ENCODE results near the gene SOX12.
A peak's percentile ranks its signal among the peaks of the same experiment; 100 is the strongest.

The SOX12 gene

DNA sequence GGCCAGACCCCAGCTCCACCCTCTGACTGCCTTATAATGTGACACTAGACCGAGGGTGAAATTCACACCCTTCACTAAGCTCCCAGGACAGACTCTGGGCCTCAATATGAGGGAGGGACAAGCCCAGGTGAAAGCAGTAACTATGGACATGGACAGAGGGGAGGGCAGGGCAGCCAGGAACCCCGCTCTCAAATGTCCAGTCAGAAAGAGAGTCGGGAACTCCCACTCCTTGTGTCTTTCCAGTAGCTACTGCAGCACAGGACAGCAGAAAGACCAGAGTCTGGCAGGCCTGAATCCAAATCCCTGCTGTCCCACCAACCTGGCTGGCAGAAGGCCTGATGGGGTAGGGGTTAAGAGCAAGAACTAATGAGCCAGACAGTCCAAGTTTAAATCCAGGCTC, 41.2 kb upstream of the SOX12 start:
- TF ChIP-seq, protein P1, sequence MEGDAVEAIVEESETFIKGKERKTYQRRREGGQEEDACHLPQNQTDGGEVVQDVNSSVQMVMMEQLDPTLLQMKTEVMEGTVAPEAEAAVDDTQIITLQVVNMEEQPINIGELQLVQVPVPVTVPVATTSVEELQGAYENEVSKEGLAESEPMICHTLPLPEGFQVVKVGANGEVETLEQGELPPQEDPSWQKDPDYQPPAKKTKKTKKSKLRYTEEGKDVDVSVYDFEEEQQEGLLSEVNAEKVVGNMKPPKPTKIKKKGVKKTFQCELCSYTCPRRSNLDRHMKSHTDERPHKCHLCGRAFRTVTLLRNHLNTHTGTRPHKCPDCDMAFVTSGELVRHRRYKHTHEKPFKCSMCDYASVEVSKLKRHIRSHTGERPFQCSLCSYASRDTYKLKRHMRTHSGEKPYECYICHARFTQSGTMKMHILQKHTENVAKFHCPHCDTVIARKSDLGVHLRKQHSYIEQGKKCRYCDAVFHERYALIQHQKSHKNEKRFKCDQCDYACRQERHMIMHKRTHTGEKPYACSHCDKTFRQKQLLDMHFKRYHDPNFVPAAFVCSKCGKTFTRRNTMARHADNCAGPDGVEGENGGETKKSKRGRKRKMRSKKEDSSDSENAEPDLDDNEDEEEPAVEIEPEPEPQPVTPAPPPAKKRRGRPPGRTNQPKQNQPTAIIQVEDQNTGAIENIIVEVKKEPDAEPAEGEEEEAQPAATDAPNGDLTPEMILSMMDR (IDR thresholded peaks at IDR 0.05; ENCODE audit: low read length, missing control alignments): no peak
- no peak overlapping the region for H3K4me3 ChIP-seq (replicated peaks; ENCODE audit: low read depth, low read length)

DNA sequence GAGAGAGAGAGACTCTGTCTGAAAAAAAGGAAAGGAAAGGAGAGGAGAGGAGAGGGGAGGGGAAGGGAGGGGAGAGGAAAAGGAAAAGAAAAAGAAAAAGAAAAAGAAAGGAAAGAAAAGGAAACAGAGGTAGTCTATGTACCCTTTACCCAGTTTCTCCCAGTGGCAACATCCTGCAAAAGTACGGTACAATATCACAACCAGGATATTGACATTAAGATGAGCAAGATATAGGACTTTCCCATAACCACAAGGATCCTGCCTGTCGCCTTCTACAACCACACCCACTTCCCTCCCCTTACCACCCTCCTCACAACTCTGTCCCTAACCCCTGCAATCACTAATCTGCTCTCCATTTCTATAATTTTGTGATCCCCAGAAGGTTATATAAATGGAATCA, 38.8 kb upstream of the SOX12 start:
- TF ChIP-seq, protein P1 (IDR thresholded peaks at IDR 0.05; ENCODE audit: low read length, missing control alignments): no peak
- DNase-seq (ENCODE audit: low read depth): no peak
- no peak overlapping the region for H3K4me3 ChIP-seq (replicated peaks; ENCODE audit: low read depth, low read length)

More for the DNA sequence above, 41.2 kb upstream of the SOX12 start:
- DNase-seq (ENCODE audit: low read depth): no peak

DNA sequence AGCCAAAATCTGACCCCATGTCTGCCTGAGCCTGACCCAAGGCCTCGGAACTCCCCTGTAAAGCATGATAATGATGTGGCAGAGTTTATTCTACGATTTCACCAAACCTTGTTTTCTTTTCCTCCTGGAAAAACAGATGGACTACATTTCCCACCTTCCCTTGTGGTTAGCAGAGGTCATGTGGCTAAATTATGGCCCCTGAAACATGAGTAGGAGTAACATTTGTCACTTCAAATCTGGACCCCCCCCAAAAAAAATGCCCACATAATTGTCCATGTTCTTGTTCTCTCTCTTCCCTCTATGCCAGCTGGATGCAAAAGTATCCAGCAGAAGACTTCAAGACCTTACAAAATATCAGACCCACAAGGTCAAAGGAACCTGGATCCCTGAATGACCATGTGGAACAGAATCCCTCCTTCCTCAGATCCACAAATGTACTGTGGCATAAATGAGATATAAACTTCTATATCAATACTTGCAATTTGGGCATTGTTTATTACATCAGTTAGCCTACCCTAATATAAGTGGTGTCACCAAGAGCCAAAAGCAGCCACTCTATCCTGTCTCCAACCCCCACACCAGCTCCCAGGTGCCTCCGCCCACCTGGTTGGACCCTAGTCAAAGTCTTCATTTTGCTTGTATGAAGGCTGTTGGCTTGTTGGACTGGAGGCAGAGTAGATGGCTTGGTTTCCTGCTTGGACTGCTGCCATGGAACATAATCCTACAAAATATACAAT, 36.2 kb upstream of the SOX12 start:
- DNase-seq (ENCODE audit: low read depth): no peak
- H3K4me3 ChIP-seq (replicated peaks; ENCODE audit: low read depth, low read length): peak overlapping the region; percentile 92
- TF ChIP-seq, protein P1 (IDR thresholded peaks at IDR 0.05; ENCODE audit: low read length, missing control alignments): no peak

DNA sequence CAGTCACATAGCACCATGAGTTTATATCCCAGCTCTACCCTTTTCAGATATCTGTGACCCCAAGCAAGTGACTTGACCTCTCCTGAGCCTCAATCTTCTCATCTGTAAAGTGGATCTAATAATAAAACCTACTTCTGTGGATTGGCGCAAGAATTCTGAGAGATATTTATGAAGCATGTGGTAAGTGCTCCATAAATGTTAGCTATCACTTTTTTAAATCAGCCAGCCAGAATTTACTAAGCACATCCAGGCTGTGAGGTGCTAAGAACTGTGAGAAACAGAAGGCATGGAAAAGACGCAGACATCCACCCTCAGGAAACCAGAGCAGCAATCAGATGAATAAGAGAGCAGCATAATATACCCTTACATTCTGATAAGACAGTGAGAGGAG, 35.7 kb upstream of the SOX12 start:
- TF ChIP-seq, protein P1 (IDR thresholded peaks at IDR 0.05; ENCODE audit: low read length, missing control alignments): no peak
- DNase-seq (ENCODE audit: low read depth): no peak
- H3K4me3 ChIP-seq (replicated peaks; ENCODE audit: low read depth, low read length): peak overlapping the region; percentile 92

DNA sequence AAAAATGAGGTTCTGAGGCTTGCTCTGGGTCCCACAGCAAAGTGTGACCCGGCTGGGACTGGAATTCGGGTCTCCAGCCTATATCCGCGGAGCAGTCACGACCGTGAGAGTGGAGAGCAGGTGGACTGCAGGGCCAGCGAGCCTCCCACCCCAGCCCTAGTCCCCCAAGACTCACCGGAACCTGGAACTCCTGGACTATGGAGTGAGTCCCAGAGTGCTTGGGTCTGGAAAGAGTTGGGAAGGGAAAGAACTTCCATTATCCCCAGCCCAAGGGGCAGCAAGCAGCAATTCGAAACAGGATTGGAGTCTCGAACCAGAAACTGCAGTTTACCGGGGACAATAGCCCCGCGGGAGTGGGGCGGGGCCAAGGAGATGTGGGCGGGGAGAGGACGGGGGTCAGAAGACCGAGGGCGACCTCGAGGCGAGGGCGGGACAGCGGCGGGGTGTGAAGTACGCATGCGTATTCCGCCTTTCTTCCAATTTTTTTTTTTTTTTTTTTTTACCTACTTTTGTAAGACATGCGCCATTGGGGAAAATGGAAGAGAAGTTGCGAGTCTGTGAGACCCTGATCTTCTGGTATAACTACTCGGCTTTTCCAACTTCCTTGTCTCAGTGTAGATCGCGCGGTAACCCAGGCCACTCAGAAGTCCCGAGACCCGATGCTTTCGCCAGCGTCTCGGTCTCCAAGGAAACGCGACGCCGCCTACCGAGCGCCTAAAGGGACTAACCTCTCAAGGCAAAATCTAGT, 35.1 kb upstream of the SOX12 start, which contains the start of gene C20orf96:
TSS of gene C20orf96 (minus strand) at position 667 of the 748 bp plus-strand sequence. CDS start at position 527, 140 bp downstream.
- TF ChIP-seq, protein P1 (IDR thresholded peaks at IDR 0.05; ENCODE audit: low read length, missing control alignments): peak; percentile 57
- peak; percentile 96 for DNase-seq (ENCODE audit: low read depth)
- peak within 1 kb of the TSS; percentile 92 for H3K4me3 ChIP-seq (replicated peaks; ENCODE audit: low read depth, low read length)

DNA sequence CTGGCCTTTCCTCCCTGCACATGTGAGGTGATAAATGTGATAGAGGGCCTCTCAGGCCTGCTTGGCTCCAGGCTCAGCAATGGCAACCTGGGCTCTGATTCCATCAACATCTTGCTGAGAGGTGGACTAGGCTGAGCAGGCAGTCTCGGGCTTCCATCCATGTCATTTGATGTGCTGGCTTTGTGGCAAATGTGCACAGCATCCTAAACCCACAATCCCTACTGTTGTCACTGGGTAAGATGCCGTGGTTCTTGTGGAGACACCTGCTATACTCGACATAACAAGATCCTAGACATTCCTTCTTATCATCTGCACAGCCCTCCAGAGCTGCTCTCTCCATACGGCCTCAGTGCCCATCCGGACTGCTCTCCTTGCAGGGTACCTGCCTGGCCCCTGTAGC, 30.8 kb upstream of the SOX12 start:
- TF ChIP-seq, protein P1 (IDR thresholded peaks at IDR 0.05; ENCODE audit: low read length, missing control alignments): no peak
- H3K4me3 ChIP-seq (replicated peaks; ENCODE audit: low read depth, low read length): no peak overlapping the region
- DNase-seq (ENCODE audit: low read depth): no peak

All from fibroblast of pulmonary artery (primary cell).